HL-60/S4 treated with retinoic acid at 250 ng/mL for 4 days and 3 days (cell line): ENCODE data around the gene STX3.
"Not testable (repeated sequence)": the region's sequence is repeated elsewhere in the genome, so short reads cannot be mapped to it uniquely, and the experiment has no call there.

Experiments used
- in situ Hi-C: fragments of 300-500 bp; cut with MboI; formaldehyde crosslinking; loops from 2 replicates; pipeline ENCODE4 v1.7.0; 2022; ENCODE audit warnings: low sequenced_read_pairs

Gene STX3

GRCh38 chr11:59784441-59784840 lies 29.3 kb downstream of the STX3 start:
- in situ Hi-C loops, result loop anchor here (25.0 kb wide), 1 partner anchor 222 kb away; no protein-coding TSS in a partner anchor

GRCh38 chr11:59785818-59786217 lies 30.6 kb downstream of the STX3 start:
- in situ Hi-C loops, result loop anchor here (25.0 kb wide), 1 partner anchor 224 kb away; no protein-coding TSS in a partner anchor

- in situ Hi-C loops, result loop anchor here (25.0 kb wide), 1 partner anchor 225 kb away; no protein-coding TSS in a partner anchor
Measured at GRCh38 chr11:59787255-59787588, 32.0 kb downstream of the STX3 start.

GRCh38 chr11:59787816-59788215 lies 32.6 kb downstream of the STX3 start:
- in situ Hi-C loops, result loop anchor here (25.0 kb wide), 1 partner anchor 226 kb away; no protein-coding TSS in a partner anchor

GRCh38 chr11:59791639-59792038 lies 36.5 kb downstream of the STX3 start:
- in situ Hi-C loops, result loop anchor here (25.0 kb wide), 1 partner anchor 229 kb away; no protein-coding TSS in a partner anchor

- in situ Hi-C loops, result loop anchor here (25.0 kb wide), 1 partner anchor 230 kb away; no protein-coding TSS in a partner anchor
Measured at GRCh38 chr11:59792507-59792906, 37.3 kb downstream of the STX3 start.

GRCh38 chr11:59794417-59794816 lies 39.2 kb downstream of the STX3 start:
- in situ Hi-C loops, result loop anchor here (25.0 kb wide), 1 partner anchor 232 kb away; no protein-coding TSS in a partner anchor

- in situ Hi-C loops, result loop anchor here (5.0 kb wide), 1 partner anchor 43 kb away; the partner anchor contains the start of gene STX3
Measured at GRCh38 chr11:59800390-59801025, 45.3 kb downstream of the STX3 start.

GRCh38 chr11:59801160-59801706 lies 46.1 kb downstream of the STX3 start:
- in situ Hi-C loops, result loop anchor here (5.0 kb wide), 1 partner anchor 44 kb away; the partner anchor contains the start of gene STX3

GRCh38 chr11:59801981-59802638 lies 46.9 kb downstream of the STX3 start:
- in situ Hi-C loops, result loop anchor here (5.0 kb wide), 1 partner anchor 45 kb away; the partner anchor contains the start of gene STX3

GRCh38 chr11:59802639-59803176 lies 47.5 kb downstream of the STX3 start:
- in situ Hi-C loops, result loop anchor here (5.0 kb wide), 1 partner anchor 45 kb away; the partner anchor contains the start of gene STX3

- in situ Hi-C loops, result loop anchor here (5.0 kb wide), 1 partner anchor 47 kb away; the partner anchor contains the start of gene STX3
Measured at GRCh38 chr11:59804061-59804460, 48.9 kb downstream of the STX3 start.

- in situ Hi-C loops, result no loop called here
Measured at GRCh38 chr11:59807047-59807610, 52.0 kb downstream of the STX3 start.

- in situ Hi-C loops, result no loop called here
Measured at GRCh38 chr11:59810189-59810910, 55.2 kb downstream of the STX3 start, which contains the start of gene MRPL16. Gene MRPL16, minus strand, starts transcription at chr11:59810778. Its CDS starts 120 bp downstream, at chr11:59810658.

- in situ Hi-C loops, result no loop called here
Measured at GRCh38 chr11:59810911-59811259, 55.7 kb downstream of the STX3 start.

- in situ Hi-C loops, result no loop called here
Measured at GRCh38 chr11:59812220-59812619, 57.0 kb downstream of the STX3 start.

GRCh38 chr11:59813364-59813763 lies 58.2 kb downstream of the STX3 start:
- in situ Hi-C loops, result no loop called here

GRCh38 chr11:59814021-59814420 lies 58.8 kb downstream of the STX3 start:
- in situ Hi-C loops, result no loop called here

GRCh38 chr11:59815754-59816153 lies 60.6 kb downstream of the STX3 start:
- in situ Hi-C loops, result no loop called here

- in situ Hi-C loops, result not testable (repeated sequence)
Measured at GRCh38 chr11:59816434-59816833, 61.3 kb downstream of the STX3 start.
